Tibial artery (tissue), 4 donors: ENCODE data around the gene OR13C5.
"Not testable (repeated sequence)": the region's sequence is repeated elsewhere in the genome, so short reads cannot be mapped to it uniquely, and the experiment has no call there.

Experiments
- DNase-seq, 2 donors: peaks; one replicate each; pipeline ENCODE4 v3.0.0-alpha.2; 2019
- H3K27ac ChIP-seq, 2 donors: fragments of 200-600 bp; sonication (generic) in 1 of 2; 1 replicate in 1 of 2; 2 replicates in 1 of 2; pipeline ENCODE4 v1.5.1; 2018 to 2019; ENCODE audit warnings: mild to moderate bottlenecking in 1 of 2
- H3K27me3 ChIP-seq, 2 donors: fragments of 200-600 bp; sonication (generic) in 1 of 2; one replicate each; pipeline versions ENCODE4 v1.5.1 to v1.6.0; 2016 to 2019
- H3K36me3 ChIP-seq, 3 donors: fragments of 200-600 bp; sonication (generic) in 2 of 3; one replicate each; pipeline ENCODE4 v1.5.1; 2016 to 2019; ENCODE audit warnings: mild to moderate bottlenecking in 2 of 3
- H3K4me1 ChIP-seq, 4 donors: fragments of 200-600 bp; sonication (generic) in 2 of 4; 1 replicate in 3 of 4; 2 replicates in 1 of 4; pipeline ENCODE4 v1.5.1; 2016 to 2019
- H3K4me3 ChIP-seq, 2 donors: fragments of 200-600 bp; sonication (generic) in 1 of 2; 1 replicate in 1 of 2; 2 replicates in 1 of 2; pipeline ENCODE4 v1.5.1; 2018 to 2019; ENCODE audit warnings: mild to moderate bottlenecking in 2 of 2
- H3K9me3 ChIP-seq, 3 donors: fragments of 200-600 bp; sonication (generic) in 1 of 3; one replicate each; pipeline ENCODE4 v1.5.1; 2016 to 2019
- CTCF ChIP-seq, 2 experiments: fragments of 200-600 bp in 1 of 2; fragments of 450-650 bp in 1 of 2; IDR thresholded peaks; one replicate each; pipeline ENCODE4 v1.5.1; 2017 to 2019; ENCODE audit warnings: antibody characterized with exemption in 2 of 2, mild to moderate bottlenecking in 1 of 2, moderate library complexity in 1 of 2
- intact Hi-C: fragments of 100-400 bp; cut with DNase I; formaldehyde crosslinking; loops from one replicate; pipeline ENCODE4 v1.15.0; 2023; ENCODE audit warnings: low total_unique reads

Gene OR13C5

DNA sequence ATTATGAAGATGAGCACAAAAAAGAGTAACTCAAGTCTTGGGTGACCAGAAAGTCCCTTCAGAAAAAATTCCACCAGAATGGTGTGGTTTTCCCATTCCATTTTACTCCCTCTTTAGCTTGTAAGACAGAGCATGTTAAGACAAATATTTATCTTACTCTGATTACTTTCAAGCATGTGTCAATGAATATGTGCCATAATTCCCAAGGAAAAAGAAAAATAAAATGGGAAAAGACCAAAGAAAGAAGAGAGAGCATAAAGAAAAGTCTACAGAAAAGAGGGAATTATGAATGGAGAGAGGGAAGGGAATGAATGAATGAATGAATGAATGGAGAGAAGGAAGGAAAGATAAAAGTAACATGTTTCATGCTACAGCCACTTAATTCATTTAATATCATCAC lies at the start of gene OR13C5:
OR13C5 (minus strand) TSS at position 101 of the 400 bp plus-strand sequence; CDS start at position 101, 0 bp downstream.
- H3K4me3 ChIP-seq, H3K27me3 ChIP-seq, H3K4me1 ChIP-seq, intact Hi-C loops, H3K27ac ChIP-seq, H3K9me3 ChIP-seq, DNase-seq, H3K36me3 ChIP-seq: not testable (repeated sequence)

- no peak overlapping the region for H3K4me3 ChIP-seq
- H3K9me3 ChIP-seq = peaks cover 0 to 17% (median 12%) of the 10 kb centered on the region in 3 donors
- H3K27me3 ChIP-seq = no peaks in the 10 kb centered on the region
- H3K36me3 ChIP-seq = no peaks in the 10 kb centered on the region
- intact Hi-C loops = no loop called here
- no peak overlapping the region for H3K27ac ChIP-seq
- TF ChIP-seq CTCF (IDR thresholded peaks at IDR 0.05) = no peak
- DNase-seq = no peak
- H3K4me1 ChIP-seq = no peaks in the 10 kb centered on the region
These were observed 36.2 kb upstream of the OR13C5 start for GRCh38 chr9:104635456-104635855.

DNA sequence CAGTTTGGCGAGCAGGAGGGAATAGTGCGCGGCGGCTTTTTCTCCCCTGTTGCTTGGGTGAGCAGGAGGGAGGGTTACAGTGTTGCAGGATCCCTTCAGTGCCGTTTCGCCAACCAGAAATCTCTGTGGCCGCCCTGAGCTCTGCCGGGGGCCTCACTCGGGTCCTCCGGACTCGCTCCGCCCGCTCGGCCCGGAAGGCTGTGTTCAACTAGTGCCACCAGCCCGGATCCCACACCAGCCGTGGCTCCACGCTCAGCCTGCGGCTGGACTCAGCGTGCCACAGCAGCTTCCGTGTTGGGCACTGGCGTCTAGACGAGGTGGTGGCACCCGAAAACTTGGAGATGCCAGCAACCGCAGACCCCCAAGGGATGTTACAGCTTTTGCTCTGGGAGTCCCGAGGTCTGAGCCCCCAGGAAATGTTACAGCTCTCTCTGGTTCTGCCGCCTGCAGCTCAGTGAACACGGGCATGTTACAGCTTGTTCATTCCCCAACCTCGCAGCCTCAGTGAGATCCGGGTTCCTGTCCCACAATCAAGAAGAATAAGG lies 34.8 kb upstream of the OR13C5 start:
- Histone ChIP-seq H3K27me3 (no peaks in the 10 kb centered on the region), H3K9me3 (peaks cover 0 to 9% (median 4%) of the 10 kb centered on the region in 3 donors), H3K36me3 (no peaks in the 10 kb centered on the region), H3K4me3 (no peak overlapping the region), H3K27ac (no peak overlapping the region), H3K4me1 (no peaks in the 10 kb centered on the region)
- intact Hi-C loops = no loop called here
- TF ChIP-seq CTCF (IDR thresholded peaks at IDR 0.05) = no peak
- DNase-seq = no peak

DNA sequence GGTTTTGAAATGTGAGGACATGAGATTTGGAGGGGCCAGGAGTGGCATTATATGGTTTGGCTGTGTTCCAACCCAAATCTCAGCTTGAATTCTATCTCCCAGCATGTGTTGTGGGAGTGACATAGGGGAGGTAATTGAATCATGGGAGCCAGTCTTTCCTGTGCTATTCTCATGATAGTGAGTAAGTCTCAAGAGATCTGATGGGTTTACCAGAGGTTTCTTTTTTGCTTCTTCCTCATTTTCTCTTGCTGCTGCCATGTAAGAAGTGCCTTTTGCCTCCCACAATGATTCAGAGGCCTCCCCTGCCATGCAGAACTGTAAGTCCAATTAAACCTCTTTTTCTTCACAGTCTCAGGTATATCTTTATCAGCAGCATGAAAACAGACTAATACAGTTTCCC lies 26.8 kb upstream of the OR13C5 start:
- intact Hi-C loops, H3K36me3 ChIP-seq, H3K27ac ChIP-seq, H3K27me3 ChIP-seq, H3K9me3 ChIP-seq, DNase-seq, H3K4me1 ChIP-seq, H3K4me3 ChIP-seq: not testable (repeated sequence)

GRCh38 chr9:104618104-104618503 lies 18.9 kb upstream of the OR13C5 start, which contains the start of gene OR13C9:
Gene OR13C9 (minus strand): TSS chr9:104618204. CDS start chr9:104618204, 0 bp downstream.
- no peaks in the 10 kb centered on the region for H3K4me1 ChIP-seq
- intact Hi-C loops = no loop called here
- DNase-seq = no peak
- no peak within 1 kb of the TSS for H3K27ac ChIP-seq
- H3K27me3 ChIP-seq = no peaks in the 10 kb centered on the region
- H3K36me3 ChIP-seq = no peaks in the 10 kb centered on the region
- TF ChIP-seq CTCF (IDR thresholded peaks at IDR 0.05) = no peak
- H3K4me3 ChIP-seq = no peak within 1 kb of the TSS
- no peaks in the 10 kb centered on the region for H3K9me3 ChIP-seq

- Histone ChIP-seq H3K27me3 (no peaks in the 10 kb centered on the region), H3K4me3 (no peak overlapping the region), H3K27ac (no peak overlapping the region), H3K9me3 (no peaks in the 10 kb centered on the region), H3K4me1 (no peaks in the 10 kb centered on the region), H3K36me3 (no peaks in the 10 kb centered on the region)
- TF ChIP-seq CTCF (IDR thresholded peaks at IDR 0.05) = no peak
- no peak for DNase-seq
- intact Hi-C loops = no loop called here
These were observed 18.2 kb upstream of the OR13C5 start for GRCh38 chr9:104617418-104617817.

GRCh38 chr9:104611213-104611612 lies 12.0 kb upstream of the OR13C5 start:
- no peak for DNase-seq
- intact Hi-C loops = no loop called here
- H3K36me3 ChIP-seq = no peaks in the 10 kb centered on the region
- no peak for TF ChIP-seq CTCF (IDR thresholded peaks at IDR 0.05)
- H3K27ac ChIP-seq = no peak overlapping the region
- no peaks in the 10 kb centered on the region for H3K4me1 ChIP-seq
- H3K27me3 ChIP-seq = no peaks in the 10 kb centered on the region
- H3K4me3 ChIP-seq = no peak overlapping the region
- no peaks in the 10 kb centered on the region for H3K9me3 ChIP-seq
